Heart left ventricle (tissue), 13 donors: ENCODE results near the gene LGI1.

ENCODE experiments used
- CTCF ChIP-seq, 12 donors: fragments of 200-600 bp; sonication (generic) in 4 of 12; IDR thresholded peaks; one replicate each; pipeline versions ENCODE4 v1.5.0 to v1.8.0; 2018 to 2022; ENCODE audit warnings: antibody characterized with exemption in 12 of 12, mild to moderate bottlenecking in 5 of 12
- POLR2A ChIP-seq, 2 donors: fragments of 450-650 bp; IDR thresholded peaks; one replicate each; pipeline ENCODE4 v1.6.1; 2017; ENCODE audit warnings: antibody characterized with exemption in 2 of 2, mild to moderate bottlenecking in 2 of 2, moderate library complexity in 2 of 2
- donor health status: ischemic (EF 13 %, LVEDD 7.1; RV severe dilation, severe dysfunction).
- donor health status: DM: no; HTN: yes; CAD: no.
- donor health status: DM: no; HTN: no; CAD: no.
- donor health status: ischemic (EF 25% LVEDD 6.9; RV normal size, moderate dysfunction).
- donor health status: ischemic (EF 25% LVEDD 5.7; RV mildly dilated, moderate dysfunction).
- donor health status: ischemic (EF 35%, LVEDD 5.7; RV mildly dilated, moderate dysfunction).
- donor health status: nonischemic (EF 11% LVEDD 7.7; RV severe dilation, severe dysfunction).
- donor health status: DM: yes; HTN: yes; CAD: no.
- donor health status: PGD.
- donor health status: ischemic (EF 29% LVEDD 5.4; RV normal size, mild dysfunction).
- donor health status: nonischemic (EF 23%, LVEDD 6.1; RV moderate dilation, normal function).

- TF ChIP-seq POLR2A (IDR thresholded peaks at IDR 0.05) (no peak), CTCF (IDR thresholded peaks at IDR 0.05) (no peak)
These were observed 69.5 kb downstream of the LGI1 start for GRCh38 chr10:93827056-93827804.
